ENCODE measurements around the gene LRFN2.

GRCh38 chr6:40485300-40485699 is 101.9 kb downstream of the LRFN2 start:
- TF ChIP-seq CTCF (conservative IDR thresholded peaks at IDR 0.05; ENCODE audit: low read length) (no peak), EZH2phosphoT487 (IDR thresholded peaks at IDR 0.05; ENCODE audit: borderline replicate concordance) (no peak)

Measured in Loucy (cell line).